ENCODE measurements around the gene DSCAM. TPM values are rescaled to one million over a fixed set of nuclear protein-coding genes. Genes with fewer than 3 reads are reported as not detected.

DSCAM gene
- total RNA-seq, 1 experiment from 2014 or later: 0.33 TPM

DNA sequence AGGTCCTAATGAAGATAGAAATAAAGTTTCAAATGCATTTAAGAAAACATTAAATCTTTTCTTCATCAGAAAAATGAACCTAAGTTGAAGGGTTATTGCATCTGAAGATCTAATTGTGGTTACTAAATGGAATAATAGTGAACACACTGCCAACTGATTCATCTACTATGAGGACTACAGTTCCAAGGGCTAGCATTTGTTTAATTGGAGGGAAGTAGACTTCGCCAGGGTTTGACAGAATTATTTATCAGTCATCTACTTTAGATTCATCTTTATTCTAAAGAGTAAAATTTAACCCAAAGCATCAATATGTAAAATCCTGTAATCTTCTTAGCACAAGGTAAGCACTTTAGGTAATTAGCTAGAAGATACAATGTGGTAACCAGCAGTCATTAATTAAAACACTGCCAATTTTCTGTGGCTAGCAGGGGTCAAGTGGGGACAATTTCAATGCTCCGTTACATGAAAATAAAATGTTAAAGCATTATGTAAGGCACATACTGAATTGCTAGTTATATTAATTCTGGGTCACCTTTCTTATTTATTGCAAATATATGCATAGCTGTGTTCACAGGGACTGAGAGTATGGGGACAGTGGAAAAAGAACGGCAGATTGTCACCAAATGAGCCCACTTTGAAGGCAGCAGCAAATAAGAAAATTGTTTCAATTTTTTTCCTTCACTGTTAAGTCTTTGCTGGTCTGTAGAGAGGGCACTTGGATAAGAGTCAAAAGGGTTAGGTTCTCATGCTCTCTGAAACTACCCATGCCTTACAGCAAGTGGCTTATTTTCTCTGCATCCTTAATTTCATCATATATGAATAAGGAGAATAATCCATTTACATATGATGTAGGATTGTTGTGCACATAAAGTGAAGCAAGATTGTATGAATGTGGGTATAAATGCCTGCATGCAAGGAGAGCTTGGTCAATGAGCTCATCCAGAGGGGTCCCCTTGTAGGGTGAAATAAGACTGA, 563.8 kb downstream of the DSCAM start:
- ChIA-PET POLR2A (no interaction called here), CTCF (interaction anchor here (0.6 to 0.7 kb wide), 2 partner anchors 394 to 784 kb away, joined by 3 to 7 read pairs; no protein-coding TSS in a partner anchor)
- BruUV-seq (replicated peaks): no TSS peak
- H3K4me3 Mint-ChIP-seq (ENCODE audit: unreplicated experiment): no peak overlapping the region
- peaks cover 15% of the 10 kb centered on the region for H3K9me3 Mint-ChIP-seq (ENCODE audit: unreplicated experiment)
- no peaks in the 10 kb centered on the region for H3K27me3 Mint-ChIP-seq (ENCODE audit: insufficient read depth, unreplicated experiment)
- no peaks in the 10 kb centered on the region for H3K4me1 Mint-ChIP-seq (ENCODE audit: insufficient read depth, unreplicated experiment)
- intact Hi-C loops (cut with micrococcal nuclease): no loop called here
- TF ChIP-seq, protein P1, sequence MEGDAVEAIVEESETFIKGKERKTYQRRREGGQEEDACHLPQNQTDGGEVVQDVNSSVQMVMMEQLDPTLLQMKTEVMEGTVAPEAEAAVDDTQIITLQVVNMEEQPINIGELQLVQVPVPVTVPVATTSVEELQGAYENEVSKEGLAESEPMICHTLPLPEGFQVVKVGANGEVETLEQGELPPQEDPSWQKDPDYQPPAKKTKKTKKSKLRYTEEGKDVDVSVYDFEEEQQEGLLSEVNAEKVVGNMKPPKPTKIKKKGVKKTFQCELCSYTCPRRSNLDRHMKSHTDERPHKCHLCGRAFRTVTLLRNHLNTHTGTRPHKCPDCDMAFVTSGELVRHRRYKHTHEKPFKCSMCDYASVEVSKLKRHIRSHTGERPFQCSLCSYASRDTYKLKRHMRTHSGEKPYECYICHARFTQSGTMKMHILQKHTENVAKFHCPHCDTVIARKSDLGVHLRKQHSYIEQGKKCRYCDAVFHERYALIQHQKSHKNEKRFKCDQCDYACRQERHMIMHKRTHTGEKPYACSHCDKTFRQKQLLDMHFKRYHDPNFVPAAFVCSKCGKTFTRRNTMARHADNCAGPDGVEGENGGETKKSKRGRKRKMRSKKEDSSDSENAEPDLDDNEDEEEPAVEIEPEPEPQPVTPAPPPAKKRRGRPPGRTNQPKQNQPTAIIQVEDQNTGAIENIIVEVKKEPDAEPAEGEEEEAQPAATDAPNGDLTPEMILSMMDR (IDR thresholded peaks at IDR 0.05; ENCODE audit: unreplicated experiment): no peak
- H3K36me3 Mint-ChIP-seq (ENCODE audit: insufficient read depth, unreplicated experiment): no peaks in the 10 kb centered on the region
- H3K27ac Mint-ChIP-seq (ENCODE audit: low read depth, unreplicated experiment): no peak overlapping the region
- no peak for DNase-seq (ENCODE audit: unreplicated experiment)

DNA sequence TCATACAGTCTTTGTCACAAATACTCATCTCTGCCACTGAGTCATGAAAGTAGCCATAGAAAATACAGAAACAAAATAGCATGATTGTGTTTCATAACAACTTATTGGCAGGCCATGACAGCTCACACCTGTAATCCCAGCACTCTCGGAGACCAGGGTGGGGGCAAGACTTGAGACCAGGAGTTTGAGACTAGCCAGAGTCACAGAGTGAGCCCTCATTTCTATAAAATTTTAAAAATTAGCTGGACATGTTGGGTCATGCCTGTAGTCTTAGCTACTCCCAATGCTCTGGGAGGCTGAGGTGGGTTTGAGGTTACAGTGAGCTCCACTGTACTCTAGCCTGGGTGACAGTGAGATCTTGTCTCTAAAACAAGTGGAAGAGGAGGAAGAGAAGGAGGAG, 568.6 kb downstream of the DSCAM start:
- TF ChIP-seq, protein P1 (IDR thresholded peaks at IDR 0.05; ENCODE audit: unreplicated experiment): no peak
- no peak for DNase-seq (ENCODE audit: unreplicated experiment)
- Mint-ChIP-seq H3K27ac (ENCODE audit: low read depth, unreplicated experiment) (no peak overlapping the region), H3K9me3 (ENCODE audit: unreplicated experiment) (no peaks in the 10 kb centered on the region), H3K4me3 (ENCODE audit: unreplicated experiment) (no peak overlapping the region), H3K4me1 (ENCODE audit: insufficient read depth, unreplicated experiment) (no peaks in the 10 kb centered on the region), H3K36me3 (ENCODE audit: insufficient read depth, unreplicated experiment) (no peaks in the 10 kb centered on the region), H3K27me3 (ENCODE audit: insufficient read depth, unreplicated experiment) (no peaks in the 10 kb centered on the region)
- intact Hi-C loops (cut with micrococcal nuclease): no loop called here
- no TSS peak for BruUV-seq (replicated peaks)
- POLR2A ChIA-PET: no interaction called here
- CTCF ChIA-PET: no interaction called here

DNA sequence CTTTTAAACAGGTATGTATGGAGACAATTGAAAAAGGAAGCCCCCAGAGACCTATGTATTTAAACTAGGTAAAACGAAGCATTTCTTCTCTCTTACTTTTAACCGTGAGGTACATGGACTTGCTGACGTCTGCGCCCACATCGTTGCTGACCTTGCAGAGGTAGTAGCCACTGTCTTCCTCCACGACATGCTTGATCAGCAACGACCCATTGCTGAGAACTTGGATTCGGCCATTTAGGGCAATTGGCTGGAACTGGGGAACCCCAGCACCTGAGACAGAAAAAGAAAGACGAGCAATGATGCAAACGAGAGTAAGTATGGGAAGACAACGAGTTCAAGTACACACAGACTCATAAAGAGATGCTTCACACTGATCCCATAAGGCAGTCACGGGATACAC, 571.0 kb downstream of the DSCAM start:
- Mint-ChIP-seq H3K27me3 (ENCODE audit: insufficient read depth, unreplicated experiment) (no peaks in the 10 kb centered on the region), H3K4me1 (ENCODE audit: insufficient read depth, unreplicated experiment) (no peaks in the 10 kb centered on the region), H3K36me3 (ENCODE audit: insufficient read depth, unreplicated experiment) (no peaks in the 10 kb centered on the region), H3K9me3 (ENCODE audit: unreplicated experiment) (no peaks in the 10 kb centered on the region), H3K4me3 (ENCODE audit: unreplicated experiment) (no peak overlapping the region), H3K27ac (ENCODE audit: low read depth, unreplicated experiment) (no peak overlapping the region)
- POLR2A ChIA-PET: no interaction called here
- CTCF ChIA-PET: interaction anchor here (1.0 kb wide), 1 partner anchor 61 kb away, joined by 3 read pairs; no protein-coding TSS in a partner anchor
- no peak for DNase-seq (ENCODE audit: unreplicated experiment)
- intact Hi-C loops (cut with micrococcal nuclease): no loop called here
- TF ChIP-seq, protein P1 (IDR thresholded peaks at IDR 0.05; ENCODE audit: unreplicated experiment): no peak
- BruUV-seq (replicated peaks): no TSS peak

DNA sequence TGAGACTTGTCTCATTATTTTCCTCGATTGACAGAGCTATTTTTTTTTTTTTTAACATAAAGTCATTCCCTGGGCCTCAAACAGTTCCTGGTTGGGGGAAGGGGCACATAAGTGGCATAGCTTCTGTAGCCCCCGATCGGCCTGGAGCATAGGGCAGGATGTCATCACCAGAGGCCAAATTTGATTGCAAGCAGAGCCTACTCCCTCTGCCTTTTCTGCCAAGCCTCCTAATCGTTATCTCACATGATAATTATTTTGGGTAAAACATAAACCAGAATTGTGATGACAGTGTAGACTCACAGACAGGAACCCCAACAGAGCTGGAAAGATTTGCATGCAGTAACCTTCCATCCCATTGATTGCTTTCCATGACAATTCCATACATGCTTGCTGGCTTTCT, 574.9 kb downstream of the DSCAM start:
- H3K27ac Mint-ChIP-seq (ENCODE audit: low read depth, unreplicated experiment): no peak overlapping the region
- no peak for DNase-seq (ENCODE audit: unreplicated experiment)
- no TSS peak for BruUV-seq (replicated peaks)
- no peaks in the 10 kb centered on the region for H3K4me1 Mint-ChIP-seq (ENCODE audit: insufficient read depth, unreplicated experiment)
- intact Hi-C loops (cut with micrococcal nuclease): no loop called here
- ChIA-PET POLR2A (no interaction called here), CTCF (interaction anchor here (1.3 kb wide), 1 partner anchor 405 kb away, joined by 3 read pairs; the partner anchor contains the start of gene PCP4)
- no peaks in the 10 kb centered on the region for H3K27me3 Mint-ChIP-seq (ENCODE audit: insufficient read depth, unreplicated experiment)
- H3K4me3 Mint-ChIP-seq (ENCODE audit: unreplicated experiment): no peak overlapping the region
- no peaks in the 10 kb centered on the region for H3K9me3 Mint-ChIP-seq (ENCODE audit: unreplicated experiment)
- TF ChIP-seq, protein P1 (IDR thresholded peaks at IDR 0.05; ENCODE audit: unreplicated experiment): no peak
- no peaks in the 10 kb centered on the region for H3K36me3 Mint-ChIP-seq (ENCODE audit: insufficient read depth, unreplicated experiment)

Data from MCF 10A (cell line).